Subcutaneous abdominal adipose tissue (tissue), 5 donors: ENCODE measurements around the gene CALM3.

Experiments
- H3K27ac ChIP-seq: one replicate; pipeline ENCODE4 v1.7.0; 2013; ENCODE audit warnings: low read depth, mild to moderate bottlenecking, inconsistent platforms, low read length, moderate library complexity
- H3K27me3 ChIP-seq, 5 donors: one replicate each; pipeline ENCODE4 v1.7.0; 2013; ENCODE audit warnings: low read length in 5 of 5, inconsistent platforms in 1 of 5; ENCODE audit not compliant: control insufficient read depth in 5 of 5, insufficient read depth in 4 of 5
- H3K36me3 ChIP-seq, 5 donors: one replicate each; pipeline ENCODE4 v1.7.0; 2013; ENCODE audit warnings: low read length in 5 of 5; ENCODE audit not compliant: control insufficient read depth in 5 of 5, insufficient read depth in 5 of 5
- H3K4me1 ChIP-seq, 5 donors: one replicate each; pipeline ENCODE4 v1.7.0; 2013; ENCODE audit warnings: low read length in 5 of 5, mild to moderate bottlenecking in 3 of 5, moderate library complexity in 1 of 5; ENCODE audit not compliant: control insufficient read depth in 5 of 5, insufficient read depth in 5 of 5
- H3K4me3 ChIP-seq, 5 donors: one replicate each; pipeline ENCODE4 v1.7.0; 2013; ENCODE audit warnings: low read length in 5 of 5, low read depth in 1 of 5
- H3K9ac ChIP-seq, 5 donors: one replicate each; pipeline ENCODE4 v1.7.0; 2013; ENCODE audit warnings: low read length in 5 of 5, mild to moderate bottlenecking in 4 of 5, moderate library complexity in 3 of 5
- H3K9me3 ChIP-seq, 5 donors: one replicate each; pipeline ENCODE4 v1.7.0; 2013; ENCODE audit warnings: low read length in 5 of 5; ENCODE audit not compliant: control insufficient read depth in 5 of 5
- donor health status: healthy.
- donor health status: healthy.
- donor health status: healthy.
- donor health status: healthy.
- donor health status: healthy.

CALM3 gene

GRCh38 chr19:46573679-46574498 is 27.2 kb upstream of the CALM3 start:
- no peaks in the 10 kb centered on the region for H3K9me3 ChIP-seq
- no peaks in the 10 kb centered on the region for H3K36me3 ChIP-seq
- no peak overlapping the region for H3K4me3 ChIP-seq
- H3K9ac ChIP-seq = no peak overlapping the region
- H3K4me1 ChIP-seq = peaks cover 0 to 7% (median 0%) of the 10 kb centered on the region in 5 donors
- H3K27me3 ChIP-seq = no peaks in the 10 kb centered on the region
- H3K27ac ChIP-seq = no peak overlapping the region

GRCh38 chr19:46574533-46574932 is 26.6 kb upstream of the CALM3 start:
- no peak overlapping the region for H3K27ac ChIP-seq
- no peaks in the 10 kb centered on the region for H3K27me3 ChIP-seq
- no peak overlapping the region for H3K4me3 ChIP-seq
- no peaks in the 10 kb centered on the region for H3K9me3 ChIP-seq
- H3K36me3 ChIP-seq = no peaks in the 10 kb centered on the region
- peaks cover 0 to 7% (median 0%) of the 10 kb centered on the region in 5 donors for H3K4me1 ChIP-seq
- no peak overlapping the region for H3K9ac ChIP-seq

GRCh38 chr19:46578450-46578849 is 22.7 kb upstream of the CALM3 start:
- Histone ChIP-seq H3K36me3 (no peaks in the 10 kb centered on the region), H3K27ac (no peak overlapping the region), H3K9me3 (peaks cover 0 to 2% (median 0%) of the 10 kb centered on the region in 5 donors)

GRCh38 chr19:46579361-46579879 is 21.7 kb upstream of the CALM3 start:
- Histone ChIP-seq H3K4me1 (peaks cover 0 to 7% (median 0%) of the 10 kb centered on the region in 5 donors), H3K27ac (no peak overlapping the region), H3K27me3 (no peaks in the 10 kb centered on the region), H3K4me3 (no peak overlapping the region), H3K9me3 (peaks cover 0 to 2% (median 0%) of the 10 kb centered on the region in 5 donors), H3K9ac (no peak overlapping the region), H3K36me3 (no peaks in the 10 kb centered on the region)

More at GRCh38 chr19:46578450-46578849, 22.7 kb upstream of the CALM3 start:
- Histone ChIP-seq H3K4me3 (no peak overlapping the region), H3K4me1 (peaks cover 0 to 7% (median 0%) of the 10 kb centered on the region in 5 donors), H3K9ac (no peak overlapping the region), H3K27me3 (no peaks in the 10 kb centered on the region)

- Histone ChIP-seq H3K4me3 (no peak overlapping the region), H3K9ac (no peak overlapping the region), H3K36me3 (no peaks in the 10 kb centered on the region), H3K27ac (no peak overlapping the region), H3K4me1 (peaks cover 0 to 7% (median 0%) of the 10 kb centered on the region in 5 donors), H3K27me3 (no peaks in the 10 kb centered on the region), H3K9me3 (peaks cover 0 to 2% (median 0%) of the 10 kb centered on the region in 5 donors)
Observed at GRCh38 chr19:46580247-46580646, 20.9 kb upstream of the CALM3 start.

GRCh38 chr19:46585539-46585938 is 15.6 kb upstream of the CALM3 start:
- Histone ChIP-seq H3K27me3 (no peaks in the 10 kb centered on the region), H3K27ac (no peak overlapping the region)

GRCh38 chr19:46586294-46586693 is 14.8 kb upstream of the CALM3 start:
- Histone ChIP-seq H3K9ac (no peak overlapping the region), H3K4me3 (no peak overlapping the region), H3K4me1 (no peaks in the 10 kb centered on the region), H3K36me3 (no peaks in the 10 kb centered on the region), H3K27me3 (no peaks in the 10 kb centered on the region), H3K27ac (no peak overlapping the region), H3K9me3 (no peaks in the 10 kb centered on the region)

More at GRCh38 chr19:46585539-46585938, 15.6 kb upstream of the CALM3 start:
- Histone ChIP-seq H3K9me3 (peaks cover 0 to 2% (median 0%) of the 10 kb centered on the region in 5 donors), H3K4me3 (no peak overlapping the region), H3K36me3 (no peaks in the 10 kb centered on the region), H3K4me1 (no peaks in the 10 kb centered on the region), H3K9ac (no peak overlapping the region)

GRCh38 chr19:46587861-46588260 is 13.3 kb upstream of the CALM3 start:
- Histone ChIP-seq H3K9me3 (no peaks in the 10 kb centered on the region), H3K9ac (no peak overlapping the region), H3K4me3 (no peak overlapping the region), H3K27me3 (no peaks in the 10 kb centered on the region), H3K27ac (no peak overlapping the region), H3K4me1 (peaks cover 0 to 7% (median 3%) of the 10 kb centered on the region in 5 donors), H3K36me3 (no peaks in the 10 kb centered on the region)

- H3K4me3 ChIP-seq = no peak overlapping the region
- H3K4me1 ChIP-seq = peaks cover 0 to 7% (median 3%) of the 10 kb centered on the region in 5 donors
- no peak overlapping the region for H3K9ac ChIP-seq
- H3K27me3 ChIP-seq = no peaks in the 10 kb centered on the region
- H3K36me3 ChIP-seq = no peaks in the 10 kb centered on the region
- no peaks in the 10 kb centered on the region for H3K9me3 ChIP-seq
- no peak overlapping the region for H3K27ac ChIP-seq
Observed at GRCh38 chr19:46591254-46591653, 9.9 kb upstream of the CALM3 start.

- Histone ChIP-seq H3K4me1 (peaks cover 0 to 7% (median 3%) of the 10 kb centered on the region in 5 donors), H3K27me3 (no peaks in the 10 kb centered on the region), H3K27ac (no peak overlapping the region), H3K36me3 (no peaks in the 10 kb centered on the region), H3K9me3 (no peaks in the 10 kb centered on the region), H3K4me3 (no peak overlapping the region), H3K9ac (no peak overlapping the region)
Observed at GRCh38 chr19:46591870-46592269, 9.3 kb upstream of the CALM3 start.
